NT2/D1 (cell line): ENCODE data around the gene DND1.

Experiments
- SUZ12 ChIP-seq: IDR thresholded peaks from 2 replicates; pipeline ENCODE4 v1.6.1; 2011; ENCODE audit not compliant: insufficient read length, insufficient read depth; ENCODE audit errors: extremely low read depth
- YY1 ChIP-seq: IDR thresholded peaks from 2 replicates; pipeline ENCODE4 v1.6.1; 2011; ENCODE audit not compliant: insufficient read length, insufficient read depth

DNA sequence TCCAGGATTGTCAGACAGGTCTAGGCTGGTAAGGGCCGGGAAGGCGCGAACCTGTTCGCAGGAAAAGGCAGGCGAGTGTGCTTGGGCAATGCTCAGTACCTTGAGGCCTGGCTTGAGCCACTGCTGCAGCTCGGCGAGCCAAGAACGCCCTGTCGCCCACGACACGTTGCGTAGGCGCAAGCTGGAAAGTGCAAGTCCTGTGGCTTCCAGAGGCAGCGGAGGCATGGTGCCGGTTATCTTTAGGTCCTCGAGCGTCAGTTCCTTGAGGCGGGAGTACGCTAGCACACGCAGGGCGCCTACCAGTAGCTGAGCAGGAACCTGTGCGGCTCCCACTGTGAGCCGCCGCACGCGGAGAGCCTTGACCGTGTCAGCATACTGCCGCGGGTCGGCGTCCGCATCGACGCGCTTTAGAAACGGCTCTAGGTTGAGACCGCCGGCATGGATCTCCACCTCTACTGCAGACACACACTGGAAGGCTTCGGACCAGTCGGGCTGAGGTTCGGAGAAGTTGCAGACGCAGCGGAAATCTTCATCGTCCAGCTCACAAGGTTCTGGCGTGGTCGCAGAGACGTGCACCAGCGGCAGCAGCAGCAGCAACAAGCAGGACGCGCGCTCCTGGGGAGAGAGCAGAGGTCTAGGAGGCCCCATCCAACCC is 40.9 kb downstream of the DND1 start:
- TF ChIP-seq SUZ12 (no peak), YY1 (no peak)
